ENCODE results near the gene ZNHIT2.

The ZNHIT2 gene

GRCh38 chr11:65100674-65101350, 16.7 kb downstream of the ZNHIT2 start:
- DNase-seq, result no peak

DNA sequence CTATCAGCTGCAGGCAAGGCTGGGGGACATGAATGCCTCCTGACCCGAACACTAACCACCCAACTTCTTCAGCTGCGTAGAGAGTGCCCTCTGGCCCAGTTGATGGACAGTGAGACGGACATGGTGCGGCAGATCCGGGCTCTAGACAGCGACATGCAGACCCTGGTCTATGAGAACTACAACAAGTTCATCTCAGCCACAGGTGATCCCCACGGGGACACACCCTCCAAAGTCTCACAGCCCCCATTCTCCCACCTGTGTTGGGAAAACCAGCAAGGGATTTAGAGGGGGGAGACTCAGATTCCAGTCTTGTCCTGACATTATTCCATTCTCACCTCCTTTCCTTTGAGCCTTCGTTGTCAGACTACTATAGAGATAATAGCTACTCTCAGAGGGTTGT, 20.6 kb downstream of the ZNHIT2 start:
- DNase-seq, result no peak

DNA sequence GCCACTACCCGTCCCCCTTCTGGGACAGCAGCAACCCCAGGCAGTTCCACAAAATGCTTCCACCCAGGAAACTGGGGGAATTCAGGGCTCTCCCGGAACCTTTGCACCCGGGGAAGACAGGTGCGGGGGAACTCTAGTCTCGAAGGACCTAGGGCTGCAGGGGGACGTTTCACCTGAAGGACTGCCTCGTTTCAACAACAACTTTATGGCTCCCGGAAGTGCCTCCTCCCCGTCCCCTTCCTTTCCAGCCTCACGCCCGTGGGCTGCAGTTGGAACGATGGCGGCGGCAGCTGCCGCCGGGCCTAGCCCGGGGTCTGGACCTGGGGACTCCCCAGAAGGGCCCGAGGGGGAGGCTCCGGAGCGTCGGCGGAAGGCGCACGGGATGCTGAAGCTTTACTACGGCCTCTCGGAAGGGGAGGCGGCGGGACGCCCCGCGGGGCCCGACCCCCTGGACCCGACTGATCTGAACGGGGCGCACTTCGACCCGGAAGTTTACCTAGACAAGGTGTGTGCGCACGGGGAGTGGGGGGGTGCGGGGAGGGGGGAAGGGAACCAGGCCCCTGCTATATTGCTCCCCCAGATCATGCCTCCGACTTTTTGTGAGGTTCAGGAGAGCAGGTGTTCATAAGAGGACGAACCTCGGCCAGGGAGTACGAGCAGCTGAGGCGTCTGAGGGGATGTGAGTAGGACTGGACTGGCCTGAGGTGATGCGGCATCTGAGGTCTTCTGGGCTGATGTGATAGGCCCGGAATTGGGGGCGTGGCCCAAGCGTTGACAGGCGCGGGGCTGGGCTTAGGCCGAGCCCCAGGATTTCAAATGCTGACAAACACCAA, 21.3 kb downstream of the ZNHIT2 start, which contains the start of gene VPS51:
VPS51 (plus strand) TSS at position 241 of the 833 bp plus-strand sequence; CDS start at position 278, 37 bp downstream.
- DNase-seq, result peak; percentile 94

DNA sequence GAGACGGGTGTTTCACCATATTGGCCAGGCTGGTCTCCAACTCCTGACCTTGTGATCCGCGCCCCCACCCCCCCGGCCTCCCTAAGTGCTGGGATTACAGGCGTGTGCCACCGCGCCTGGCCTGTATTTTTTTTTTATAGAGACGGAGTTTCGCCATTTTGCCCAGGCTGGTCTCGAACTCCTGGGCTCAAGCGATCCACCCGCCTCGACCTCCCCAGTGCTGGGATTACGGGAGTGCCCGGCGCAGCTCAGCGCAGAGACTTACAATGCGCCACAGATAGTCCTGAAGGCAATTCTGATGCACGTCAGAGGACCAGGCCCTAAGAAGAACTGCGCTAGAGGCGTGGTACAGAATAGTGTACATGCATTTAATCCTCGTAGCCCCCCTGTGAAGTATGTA, 22.1 kb downstream of the ZNHIT2 start:
- DNase-seq, result no peak

GRCh38 chr11:65090628-65091027, 26.9 kb downstream of the ZNHIT2 start:
- DNase-seq, result no peak

- no peak for DNase-seq
These were observed 27.9 kb downstream of the ZNHIT2 start for GRCh38 chr11:65089621-65090020.

- DNase-seq, result no peak
These were observed 29.7 kb downstream of the ZNHIT2 start for GRCh38 chr11:65087827-65088226.

DNA sequence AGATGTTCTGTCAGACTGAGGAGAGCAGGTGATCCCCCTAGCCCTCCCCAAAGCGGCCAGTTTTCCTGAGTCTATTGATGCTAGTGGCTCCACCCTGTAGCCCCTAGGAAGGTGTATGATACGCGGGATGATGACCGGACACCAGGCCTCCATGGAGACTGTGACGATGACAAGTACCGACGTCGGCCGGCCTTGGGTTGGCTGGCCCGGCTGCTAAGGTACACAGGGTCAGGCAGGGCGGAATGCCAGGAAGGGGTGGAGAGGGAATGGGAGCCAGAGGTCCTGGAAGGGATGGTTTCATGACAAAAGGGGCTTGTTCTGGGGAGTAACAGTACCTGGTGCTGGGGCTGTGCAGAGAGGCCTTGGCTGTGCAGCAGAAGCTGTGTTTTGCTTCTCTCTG, 30.3 kb downstream of the ZNHIT2 start:
- DNase-seq, result no peak

- DNase-seq, result no peak
These were observed 30.7 kb downstream of the ZNHIT2 start for GRCh38 chr11:65086809-65087208.

DNA sequence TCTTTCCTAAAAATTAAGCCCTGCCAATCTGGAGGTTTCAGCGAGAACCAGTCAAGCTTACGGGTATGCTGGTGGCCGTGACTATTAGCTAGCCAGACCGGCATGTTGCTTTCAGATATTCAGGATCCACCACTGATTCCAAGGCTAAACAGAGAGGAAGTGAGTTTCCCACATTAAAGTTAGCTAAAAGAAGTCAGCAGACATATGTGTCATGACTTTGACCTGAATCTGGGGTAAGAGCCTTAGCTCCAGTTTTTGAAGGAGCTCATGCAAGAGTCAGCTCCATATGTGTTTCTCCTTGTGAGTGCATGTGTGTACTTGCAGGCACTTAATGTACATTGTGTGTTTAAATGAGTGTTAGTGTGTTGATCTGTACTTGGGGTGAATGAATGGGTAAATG, 32.1 kb downstream of the ZNHIT2 start:
- no peak for DNase-seq

DNA sequence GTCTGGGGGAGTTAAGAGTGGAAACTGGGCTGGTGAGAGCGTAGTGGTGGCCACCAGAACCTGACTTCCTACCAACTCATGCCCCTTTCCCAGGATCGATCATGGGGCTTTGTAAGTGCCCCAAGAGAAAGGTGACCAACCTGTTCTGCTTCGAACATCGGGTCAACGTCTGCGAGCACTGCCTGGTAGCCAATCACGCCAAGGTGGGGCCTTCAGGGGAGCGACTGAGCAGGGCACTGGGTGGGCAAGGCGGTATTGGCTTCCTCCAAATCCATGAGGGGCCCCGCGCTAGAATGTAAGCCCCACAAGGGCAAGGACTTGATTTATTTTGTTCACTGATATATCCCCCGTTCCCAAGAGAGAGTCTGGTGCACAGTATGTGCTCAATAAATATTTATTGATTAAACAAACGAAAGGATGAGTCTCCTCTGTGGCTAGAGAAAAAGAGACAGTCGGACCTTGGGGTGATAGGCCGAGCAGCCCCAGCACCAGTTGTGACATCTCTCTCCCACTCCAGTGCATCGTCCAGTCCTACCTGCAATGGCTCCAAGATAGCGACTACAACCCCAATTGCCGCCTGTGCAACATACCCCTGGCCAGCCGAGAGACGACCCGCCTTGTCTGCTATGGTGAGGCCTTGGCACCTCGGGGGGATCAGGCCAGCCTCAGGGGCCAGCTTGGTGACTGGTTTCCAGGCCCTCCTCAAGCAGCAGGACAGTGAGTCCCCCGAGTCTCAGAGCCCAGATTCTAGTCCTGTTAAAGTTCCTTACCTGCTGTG, 32.7 kb downstream of the ZNHIT2 start:
- no peak for DNase-seq

DNA sequence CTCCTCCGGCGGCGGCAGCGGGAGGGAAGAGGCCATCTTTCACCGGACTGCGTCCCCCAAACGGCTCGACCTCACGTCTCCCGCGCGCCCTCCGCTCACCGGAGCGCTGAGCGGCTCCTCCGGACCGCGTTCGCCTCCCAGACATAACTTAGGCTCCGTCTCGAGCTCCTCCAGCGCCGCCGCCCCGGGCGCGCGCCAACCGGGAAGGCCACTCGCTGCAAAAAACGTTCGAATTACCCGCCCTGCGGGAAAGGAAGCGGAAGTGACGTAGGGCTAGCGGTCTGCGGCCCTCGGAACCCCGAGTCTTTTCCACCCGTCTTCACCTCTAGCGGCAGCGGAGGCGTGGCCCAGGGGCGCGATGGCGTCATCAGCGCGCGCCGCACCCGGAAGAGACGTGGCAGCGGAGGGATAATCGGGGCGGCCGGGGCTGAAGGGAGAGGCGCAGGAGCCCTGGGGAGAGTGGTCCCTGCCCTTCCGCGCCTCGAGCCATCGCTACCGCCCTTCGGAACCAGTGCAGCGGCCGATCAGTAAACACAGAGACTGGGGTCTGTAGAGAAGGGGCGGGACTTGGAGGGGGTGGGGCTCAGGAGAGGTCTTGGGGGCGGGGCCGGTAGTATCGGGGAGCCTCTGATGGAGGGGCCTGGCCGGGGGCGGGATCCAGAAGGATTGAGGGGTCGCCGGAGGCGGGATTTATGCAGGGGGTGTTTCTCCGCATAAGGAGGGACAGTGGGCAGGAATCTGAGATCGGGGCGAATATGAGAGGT, 33.5 kb downstream of the ZNHIT2 start, which contains the start of the genes CDCA5 and ZFPL1:
CDCA5 (minus strand) TSS at position 207 of the 764 bp plus-strand sequence; CDS start at position 145, 62 bp downstream.
ZFPL1 (plus strand) TSS at position 389 of the 764 bp plus-strand sequence. CDS start 477 bp downstream, outside the sequence.
- DNase-seq, result peak; percentile 94

- peak; percentile 15 for DNase-seq
These were observed 34.2 kb downstream of the ZNHIT2 start for GRCh38 chr11:65083134-65083833.

DNA sequence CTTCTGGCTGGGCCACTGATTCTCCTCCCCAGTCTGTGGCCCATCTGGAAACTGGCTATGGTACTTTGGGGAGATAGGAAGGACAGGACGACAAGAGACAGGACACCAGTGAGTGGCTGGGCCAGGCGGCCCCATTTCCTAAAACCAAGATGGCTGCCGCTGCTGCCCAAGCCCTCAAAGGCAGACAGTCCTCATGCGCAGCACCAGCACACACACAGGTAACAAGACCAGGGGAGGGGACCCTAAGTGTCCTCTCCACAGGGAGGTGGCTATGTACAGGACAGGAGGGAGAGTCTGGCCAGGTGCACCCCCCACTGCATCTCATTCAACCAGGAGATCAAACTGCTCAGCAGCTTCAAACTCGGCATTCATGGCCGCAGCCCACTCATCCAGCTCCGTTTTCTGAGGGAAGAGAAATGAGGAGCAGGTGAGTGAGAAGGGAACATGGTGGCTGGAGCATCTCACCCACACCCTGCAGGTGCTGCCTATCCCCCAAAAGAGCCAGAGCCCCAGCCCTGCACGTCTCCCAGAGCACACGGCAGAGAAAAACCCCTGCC, 38.6 kb downstream of the ZNHIT2 start:
- no peak for DNase-seq

DNA sequence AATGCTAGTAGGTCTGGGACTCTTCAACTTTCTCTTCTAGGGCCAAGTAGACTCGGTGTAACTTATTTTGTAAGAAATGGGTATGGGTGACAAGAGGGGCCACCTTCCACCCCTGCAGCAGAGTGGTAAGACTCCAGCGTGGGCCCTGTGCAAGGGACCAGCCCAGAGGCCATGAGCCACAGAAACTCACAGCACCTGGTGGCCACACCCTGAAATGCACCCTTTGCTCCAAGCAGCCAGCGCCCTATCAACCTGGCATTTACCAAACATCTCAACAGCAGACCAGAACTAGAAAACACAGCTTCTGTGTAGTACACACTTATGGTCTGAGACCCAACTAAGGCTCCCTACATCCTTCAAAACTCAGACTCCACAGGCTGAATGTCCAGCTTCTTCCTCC, 39.4 kb downstream of the ZNHIT2 start:
- peak; percentile 60 for DNase-seq

DNA sequence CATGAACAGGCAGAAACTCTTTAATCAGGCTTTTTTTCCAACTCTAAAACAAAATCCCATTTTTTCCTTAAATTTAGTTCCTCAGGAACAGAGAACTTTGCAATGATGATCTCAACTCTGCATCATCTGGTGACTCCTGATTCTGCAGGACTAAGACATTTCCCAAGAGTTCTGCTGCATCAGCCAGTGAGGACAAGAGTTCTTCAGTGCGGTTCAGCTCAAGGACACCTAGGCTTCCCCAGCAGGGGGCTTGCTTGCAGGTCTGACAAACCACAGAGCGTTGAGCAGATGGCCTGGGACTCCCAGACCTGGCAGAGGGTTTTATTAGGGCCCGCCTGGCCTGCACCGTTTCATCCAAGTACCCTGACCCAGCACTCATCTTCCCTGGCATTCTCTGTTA, 40.0 kb downstream of the ZNHIT2 start:
- no peak for DNase-seq

- DNase-seq, result no peak
These were observed 44.9 kb downstream of the ZNHIT2 start for GRCh38 chr11:65072631-65072966.

- no peak for DNase-seq
These were observed 45.4 kb downstream of the ZNHIT2 start for GRCh38 chr11:65071907-65072630.

DNA sequence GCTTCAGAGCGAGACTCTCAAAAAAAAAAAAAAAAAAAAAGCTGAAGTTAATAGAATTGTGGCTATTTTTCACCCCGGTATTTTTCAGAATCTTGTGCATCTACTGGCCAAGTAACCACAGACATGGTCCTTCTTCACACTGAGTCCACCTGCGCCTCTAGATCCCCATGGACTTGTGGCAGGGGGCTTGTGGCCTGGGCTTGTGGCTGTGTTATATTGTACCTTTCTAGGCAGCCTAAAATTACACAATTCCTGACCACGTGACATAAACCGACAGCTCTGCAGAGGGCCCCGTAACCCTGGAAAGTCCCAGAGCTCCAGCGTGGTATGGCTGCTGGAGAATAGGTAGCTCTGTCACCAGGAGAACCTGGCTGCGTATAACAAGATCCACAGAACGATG, 48.3 kb downstream of the ZNHIT2 start:
- DNase-seq, result no peak

- no peak for DNase-seq
These were observed 50.1 kb downstream of the ZNHIT2 start for GRCh38 chr11:65067446-65067845.

DNA sequence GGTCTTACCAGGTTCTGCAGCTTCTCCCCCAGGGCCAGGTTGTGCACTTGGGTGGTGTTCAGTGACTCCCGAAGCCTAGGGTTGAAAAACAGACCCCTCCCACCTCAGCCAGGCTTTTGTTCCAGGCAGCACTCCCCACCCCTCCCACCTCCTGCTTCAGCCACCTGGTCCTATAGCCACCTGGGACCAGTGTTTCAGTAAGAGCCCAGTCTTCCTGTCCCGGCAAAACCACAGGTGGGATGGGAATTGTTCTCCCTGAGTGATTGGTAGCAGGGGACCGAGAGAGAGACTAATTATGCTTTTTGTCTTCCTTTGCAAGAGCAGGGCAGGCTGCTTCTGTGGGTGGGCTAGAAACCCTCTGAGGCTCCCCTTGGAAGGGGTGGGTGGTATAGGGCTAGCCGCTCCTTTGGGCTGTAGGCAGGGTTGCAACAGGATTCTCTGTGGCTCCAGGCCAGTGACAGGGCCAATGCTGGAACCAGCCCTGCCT, 50.7 kb downstream of the ZNHIT2 start:
- DNase-seq, result no peak
